ENCODE results near the gene ZNF385C.

GRCh38 chr17:42077755-42078154 lies 20.5 kb downstream of the ZNF385C start:
- no peak for TF ChIP-seq EZH2 (IDR thresholded peaks at IDR 0.05; ENCODE audit: borderline replicate concordance, insufficient read depth, low read depth, low read length, poor library complexity, severe bottlenecking)
- TF ChIP-seq CTCF (IDR thresholded peaks at IDR 0.05): no peak

Data from B cell (primary cell).